ENCODE data around the gene PDE9A.
"Not testable (repeated sequence)": the region's sequence is repeated elsewhere in the genome, so short reads cannot be mapped to it uniquely, and the experiment has no call there.

The PDE9A gene

GRCh38 chr21:42711667-42712066 is 58.2 kb downstream of the PDE9A start:
- no peak overlapping the region for H3K4me3 ChIP-seq (ENCODE audit: low read depth, low read length)
- TF ChIP-seq CTCF (IDR thresholded peaks at IDR 0.05; ENCODE audit: low read depth, low read length, missing control alignments): no peak
- DNase-seq (ENCODE audit: low read depth): no peak

- not testable (repeated sequence) for H3K4me3 ChIP-seq (ENCODE audit: low read depth, low read length); DNase-seq (ENCODE audit: low read depth)
Observed at GRCh38 chr21:42715427-42715826, 62.0 kb downstream of the PDE9A start.

- H3K4me3 ChIP-seq (ENCODE audit: low read depth, low read length): no peak overlapping the region
- no peak for DNase-seq (ENCODE audit: low read depth)
- TF ChIP-seq CTCF (IDR thresholded peaks at IDR 0.05; ENCODE audit: low read depth, low read length, missing control alignments): no peak
Observed at GRCh38 chr21:42716074-42716473, 62.7 kb downstream of the PDE9A start.

- not testable (repeated sequence) for DNase-seq (ENCODE audit: low read depth); H3K4me3 ChIP-seq (ENCODE audit: low read depth, low read length)
Observed at GRCh38 chr21:42720484-42720883, 67.1 kb downstream of the PDE9A start.

- DNase-seq (ENCODE audit: low read depth): no peak
- H3K4me3 ChIP-seq (ENCODE audit: low read depth, low read length): no peak overlapping the region
- TF ChIP-seq CTCF (IDR thresholded peaks at IDR 0.05; ENCODE audit: low read depth, low read length, missing control alignments): no peak
Observed at GRCh38 chr21:42721341-42721824, 68.0 kb downstream of the PDE9A start.

GRCh38 chr21:42722153-42722552 is 68.7 kb downstream of the PDE9A start:
- H3K4me3 ChIP-seq (ENCODE audit: low read depth, low read length): no peak overlapping the region
- no peak for DNase-seq (ENCODE audit: low read depth)
- no peak for TF ChIP-seq CTCF (IDR thresholded peaks at IDR 0.05; ENCODE audit: low read depth, low read length, missing control alignments)

- TF ChIP-seq CTCF (IDR thresholded peaks at IDR 0.05; ENCODE audit: low read depth, low read length, missing control alignments): no peak
- H3K4me3 ChIP-seq (ENCODE audit: low read depth, low read length): no peak overlapping the region
- no peak for DNase-seq (ENCODE audit: low read depth)
Observed at GRCh38 chr21:42722808-42723473, 69.5 kb downstream of the PDE9A start.

GRCh38 chr21:42724226-42724920 is 71.0 kb downstream of the PDE9A start:
- no peak overlapping the region for H3K4me3 ChIP-seq (ENCODE audit: low read depth, low read length)
- no peak for TF ChIP-seq CTCF (IDR thresholded peaks at IDR 0.05; ENCODE audit: low read depth, low read length, missing control alignments)
- no peak for DNase-seq (ENCODE audit: low read depth)

All from GM12864 (cell line).